Measurements from ENCODE around the gene RNF39. TPM values are rescaled to one million over a fixed set of nuclear protein-coding genes. Genes with fewer than 3 reads are reported as not detected.

RNF39 gene
- total and polyA plus RNA-seq, 2 of the 13 experiments (the other 11 are each of a cell fraction or from before 2014, with no cell fraction given) = 0.13 to 1.8 TPM

DNA sequence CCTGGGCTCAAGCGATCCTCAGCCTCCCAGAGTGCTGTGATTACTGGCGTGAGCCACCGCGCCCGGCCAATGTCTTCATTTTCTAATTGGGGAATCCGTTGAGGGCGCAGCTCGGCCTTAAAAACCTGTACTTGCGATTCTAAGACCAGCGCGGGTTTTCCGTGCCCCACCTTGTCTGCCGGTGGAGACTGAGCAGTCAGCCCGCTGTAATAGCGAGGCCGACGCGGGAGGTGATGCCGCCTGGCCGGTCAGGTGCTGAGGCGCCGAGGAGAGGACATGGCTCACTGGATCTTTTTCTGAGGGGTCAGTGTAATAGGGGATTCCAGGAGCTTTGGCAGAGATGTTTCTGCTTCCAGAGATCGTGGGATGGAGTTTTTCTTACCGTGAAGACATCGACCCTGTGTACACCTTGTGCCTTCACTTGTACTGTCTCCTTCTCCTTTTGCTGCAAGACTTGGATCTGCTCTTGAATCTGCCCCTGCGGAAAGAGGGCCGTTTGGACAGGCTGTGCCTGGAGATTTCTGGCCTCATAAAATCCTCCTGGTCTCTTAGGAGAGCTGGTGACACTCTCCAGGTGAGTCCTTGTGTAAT is 35.8 kb upstream of the RNF39 start:
- Histone ChIP-seq H3K4me1 (ENCODE audit: insufficient read depth, low read length) (peaks cover 27% of the 10 kb centered on the region), H3K79me2 (ENCODE audit: insufficient read depth, low read length) (no peaks in the 10 kb centered on the region), H3K27me3 (ENCODE audit: control insufficient read depth in 1 of 2, insufficient read depth in 2 of 2, low read length in 2 of 2) (no peaks in the 10 kb centered on the region), H4K20me1 (ENCODE audit: insufficient read depth, low read length) (no peaks in the 10 kb centered on the region), H3K36me3 (replicated peaks in 1 of 2; ENCODE audit: control insufficient read depth in 1 of 2, insufficient read depth in 2 of 2, low read length in 2 of 2) (no peaks in the 10 kb centered on the region), H3K4me2 (ENCODE audit: low read depth, low read length) (no peak overlapping the region), H2AFZ (ENCODE audit: low read length) (no peak overlapping the region), H3K27ac (ENCODE audit: extremely low read length, insufficient read depth, low read length) (no peak overlapping the region), H3K9ac (ENCODE audit: insufficient read depth, low read depth, low read length) (no peak overlapping the region), H3K4me3 (replicated peaks in 1 of 3; ENCODE audit: insufficient read depth in 1 of 3, low read depth in 2 of 3, low read length in 3 of 3) (no peak overlapping the region), H3K9me3 (ENCODE audit: low read length) (no peaks in the 10 kb centered on the region)
- ATAC-seq = no peak
- POLR2A ChIA-PET = interaction anchor here (1.1 to 2.2 kb wide), 3 partner anchors 8 to 20 kb away, joined by 5 to 21 read pairs (median 13); no protein-coding TSS in a partner anchor
- BruUV-seq (replicated peaks) = no TSS peak
- WGBS (ENCODE audit: low lambda C conversion rate) = 78% methylated on average over 27 of the region's 27 CpGs
- CTCF ChIA-PET (ENCODE audit: low intra/inter-chr PET ratio, low total read pairs) = no interaction called here
- intact Hi-C loops (cut with micrococcal nuclease; ENCODE audit: unreplicated experiment) (no loop called here), in situ Hi-C loops (cut with HindIII; ENCODE audit: extremely low pct_ligation_motif_present, low pct_unique_long_range_greater_than_20kb) (no loop called here)
- DNase-seq (ENCODE audit: low spot score) = no peak
- FAIRE-seq = no peak
- TF ChIP-seq POLR2G (IDR thresholded peaks at IDR 0.05; ENCODE audit: low read depth, low read length) (no peak), GATAD2A (CRISPR knock-in tag; IDR thresholded peaks at IDR 0.05) (no peak), RBFOX2 (IDR thresholded peaks at IDR 0.05; ENCODE audit: low read depth, low read length) (no peak), ZBTB7A (CRISPR knock-in tag; IDR thresholded peaks at IDR 0.05) (no peak), ZNF256 (CRISPR knock-in tag; conservative IDR thresholded peaks at IDR 0.05) (no peak), HMGA1 (CRISPR knock-in tag; conservative IDR thresholded peaks at IDR 0.05) (no peak), ZNF782 (CRISPR knock-in tag; IDR thresholded peaks at IDR 0.05; ENCODE audit: borderline replicate concordance) (no peak), ISL2 (CRISPR knock-in tag; IDR thresholded peaks at IDR 0.05) (no peak)
- TF ChIP-seq, protein P1, sequence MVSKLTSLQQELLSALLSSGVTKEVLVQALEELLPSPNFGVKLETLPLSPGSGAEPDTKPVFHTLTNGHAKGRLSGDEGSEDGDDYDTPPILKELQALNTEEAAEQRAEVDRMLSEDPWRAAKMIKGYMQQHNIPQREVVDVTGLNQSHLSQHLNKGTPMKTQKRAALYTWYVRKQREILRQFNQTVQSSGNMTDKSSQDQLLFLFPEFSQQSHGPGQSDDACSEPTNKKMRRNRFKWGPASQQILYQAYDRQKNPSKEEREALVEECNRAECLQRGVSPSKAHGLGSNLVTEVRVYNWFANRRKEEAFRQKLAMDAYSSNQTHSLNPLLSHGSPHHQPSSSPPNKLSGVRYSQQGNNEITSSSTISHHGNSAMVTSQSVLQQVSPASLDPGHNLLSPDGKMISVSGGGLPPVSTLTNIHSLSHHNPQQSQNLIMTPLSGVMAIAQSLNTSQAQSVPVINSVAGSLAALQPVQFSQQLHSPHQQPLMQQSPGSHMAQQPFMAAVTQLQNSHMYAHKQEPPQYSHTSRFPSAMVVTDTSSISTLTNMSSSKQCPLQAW (CRISPR knock-in tag; IDR thresholded peaks at IDR 0.05) = no peak

All from HepG2 (cell line).